Gastrocnemius medialis (tissue), 4 donors: ENCODE measurements around the gene SKI. TPM values are rescaled to one million over a fixed set of nuclear protein-coding genes. Genes with fewer than 3 reads are reported as not detected.

ENCODE experiments used
- ATAC-seq, 2 donors: fragments of 150-250 bp; one replicate each; pipeline ENCODE4 v1.9.1; 2016
- DNase-seq, 2 donors: peaks; one replicate each; pipeline ENCODE4 v3.0.0-alpha.2; 2019
- H3K27ac ChIP-seq, 4 donors: fragments of 200-600 bp; sonication (generic); 1 replicate in 1 of 4; 2 replicates in 3 of 4; pipeline ENCODE4 v1.5.1; 2016 to 2018; ENCODE audit warnings: mild to moderate bottlenecking in 2 of 4, moderate library complexity in 1 of 4
- H3K27me3 ChIP-seq, 3 donors: fragments of 200-600 bp; sonication (generic) in 2 of 3; 1 replicate in 1 of 3; 2 replicates in 2 of 3; pipeline versions ENCODE4 v1.5.1 to v1.6.0; 2016 to 2019; ENCODE audit warnings: mild to moderate bottlenecking in 1 of 3, moderate library complexity in 1 of 3
- H3K36me3 ChIP-seq, 2 donors: fragments of 200-600 bp; sonication (generic) in 1 of 2; one replicate each; pipeline ENCODE4 v1.5.1; 2017 to 2018
- H3K4me1 ChIP-seq, 2 donors: fragments of 200-600 bp; sonication (generic) in 1 of 2; one replicate each; pipeline ENCODE4 v1.5.1; 2016 to 2017; ENCODE audit warnings: mild to moderate bottlenecking in 2 of 2
- H3K4me3 ChIP-seq, 4 donors: fragments of 200-600 bp; sonication (generic) in 3 of 4; 1 replicate in 1 of 4; 2 replicates in 3 of 4; pipeline ENCODE4 v1.5.1; 2016 to 2019; ENCODE audit warnings: mild to moderate bottlenecking in 2 of 4
- H3K9me3 ChIP-seq, 3 donors: fragments of 200-600 bp; sonication (generic) in 2 of 3; 1 replicate in 1 of 3; 2 replicates in 2 of 3; pipeline ENCODE4 v1.5.1; 2016 to 2019
- CTCF ChIP-seq, 5 experiments: fragments of 450-650 bp in 3 of 5; fragments of 200-600 bp in 2 of 5; sonication (generic) in 2 of 5; IDR thresholded peaks in 4 of 5; conservative IDR thresholded peaks in 1 of 5; 1 replicate in 4 of 5; 2 replicates in 1 of 5; pipeline ENCODE4 v1.5.1; 2016 to 2019; ENCODE audit warnings: antibody characterized with exemption in 5 of 5, mild to moderate bottlenecking in 3 of 5, moderate library complexity in 3 of 5
- POLR2A ChIP-seq, 2 donors: fragments of 450-650 bp; IDR thresholded peaks; one replicate each; pipeline ENCODE4 v1.6.1; 2017; ENCODE audit warnings: antibody characterized with exemption in 2 of 2, mild to moderate bottlenecking in 2 of 2, moderate library complexity in 2 of 2
- in situ Hi-C, 4 donors: fragments of 200-750 bp; cut with MboI; loops; one replicate each; pipeline versions ENCODE4 v1.15.0 to v1.8.0; 2017; ENCODE audit warnings: low sequenced_read_pairs in 4 of 4
- intact Hi-C: fragments of 100-400 bp; cut with DNase I; formaldehyde crosslinking; loops from one replicate; pipeline ENCODE4 v1.15.1; 2023; ENCODE audit warnings: low total_unique reads
- total RNA-seq, 4 donors: library from RNA; depleted of rRNA; stranded (reverse); fragments of >200 nt; gene quantifications; one replicate each; pipeline versions ENCODE4 v1.1.0 to v1.2.3, GENCODE V29; 2016

SKI gene
- total RNA-seq, 4 donors from 2014 or later = 7.8 to 32.2 (median 22.4) TPM

GRCh38 chr1:2227346-2228156, 568 bp upstream of the SKI start:
- in situ Hi-C loops (no loop called here), intact Hi-C loops (loop anchor here (1.0 to 2.0 kb wide), 2 partner anchors 22 to 29 kb away; no protein-coding TSS in a partner anchor)
- TF ChIP-seq POLR2A (IDR thresholded peaks at IDR 0.05) = peak; percentile 85 to 90
- peak in 3 of 5 experiments; percentile 14 to 51 (median 31) for TF ChIP-seq CTCF (IDR thresholded peaks at IDR 0.05 in 4 of 5, conservative IDR thresholded peaks at IDR 0.05 in 1 of 5)
- no peaks in the 10 kb centered on the region for H3K9me3 ChIP-seq
- H3K36me3 ChIP-seq = no peaks in the 10 kb centered on the region
- peaks cover 32 to 33% of the 10 kb centered on the region in 2 donors for H3K4me1 ChIP-seq
- H3K4me3 ChIP-seq = peak overlapping the region; percentile 67 to 92 (median 78)
- ATAC-seq = peak; percentile 78 to 80
- H3K27me3 ChIP-seq = no peaks in the 10 kb centered on the region
- peak overlapping the region; percentile 92 to 100 (median 98) for H3K27ac ChIP-seq
- peak; percentile 95 for DNase-seq

- H3K9me3 ChIP-seq = no peaks in the 10 kb centered on the region
- peak overlapping the region; percentile 83 to 93 (median 85) for H3K27ac ChIP-seq
- intact Hi-C loops (loop anchor here (2.0 kb wide), 1 partner anchor 30 kb away; no protein-coding TSS in a partner anchor), in situ Hi-C loops (no loop called here)
- H3K36me3 ChIP-seq = no peaks in the 10 kb centered on the region
- TF ChIP-seq CTCF (IDR thresholded peaks at IDR 0.05 in 4 of 5, conservative IDR thresholded peaks at IDR 0.05 in 1 of 5) (no peak), POLR2A (IDR thresholded peaks at IDR 0.05) (no peak)
- ATAC-seq (peak; percentile 1 to 3), DNase-seq (no peak)
- peaks cover 43 to 44% of the 10 kb centered on the region in 2 donors for H3K4me1 ChIP-seq
- no peaks in the 10 kb centered on the region for H3K27me3 ChIP-seq
- peak overlapping the region; percentile 59 to 65 (median 60) for H3K4me3 ChIP-seq
Measured at GRCh38 chr1:2228694-2229036, 546 bp downstream of the SKI start.

- ATAC-seq (peak; percentile 46 to 54), DNase-seq (peak; percentile 82 to 90)
- intact Hi-C loops (loop anchor here (2.0 kb wide), 1 partner anchor 30 kb away; no protein-coding TSS in a partner anchor), in situ Hi-C loops (no loop called here)
- Histone ChIP-seq H3K9me3 (no peaks in the 10 kb centered on the region), H3K4me3 (peak overlapping the region; percentile 59 to 65 (median 60)), H3K27ac (peak overlapping the region; percentile 83 to 93 (median 85)), H3K36me3 (no peaks in the 10 kb centered on the region), H3K4me1 (peaks cover 49 to 50% of the 10 kb centered on the region in 2 donors), H3K27me3 (no peaks in the 10 kb centered on the region)
- TF ChIP-seq POLR2A (IDR thresholded peaks at IDR 0.05) = peak; percentile 40 to 47
- TF ChIP-seq CTCF (IDR thresholded peaks at IDR 0.05 in 4 of 5, conservative IDR thresholded peaks at IDR 0.05 in 1 of 5) = peak in 2 of 5 experiments; percentile 8 to 16
Measured at GRCh38 chr1:2229037-2229864, 1.1 kb downstream of the SKI start.

- in situ Hi-C loops (no loop called here), intact Hi-C loops (loop anchor here (2.0 to 5.0 kb wide), 2 partner anchors 31 to 82 kb away; no protein-coding TSS in a partner anchor)
- DNase-seq (peak in 1 of 2 donors; percentile 49), ATAC-seq (no peak)
- Histone ChIP-seq H3K36me3 (no peaks in the 10 kb centered on the region), H3K9me3 (no peaks in the 10 kb centered on the region), H3K27me3 (no peaks in the 10 kb centered on the region), H3K4me1 (peaks cover 58% of the 10 kb centered on the region in 2 donors), H3K4me3 (peak overlapping the region; percentile 59 to 65 (median 60)), H3K27ac (peak overlapping the region; percentile 83 to 93 (median 85))
- no peak for TF ChIP-seq CTCF (IDR thresholded peaks at IDR 0.05 in 4 of 5, conservative IDR thresholded peaks at IDR 0.05 in 1 of 5)
- TF ChIP-seq POLR2A (IDR thresholded peaks at IDR 0.05) = no peak
Measured at GRCh38 chr1:2229911-2230731, 2.0 kb downstream of the SKI start.
